Endothelial cell of umbilical vein (primary cell): Measurements from ENCODE around the gene KDM4C. TPM values are rescaled to one million over a fixed set of nuclear protein-coding genes. Genes with fewer than 3 reads are reported as not detected.

ENCODE experiments used
- BruUV-seq: library from RNA; stranded (reverse); fragments of 400-500 nt; replicated peaks from 2 replicates; lab custom pipeline; 2021; lab: Mats Ljungman, UMichigan
- CTCF ChIA-PET: fragments of 300-600, 350-600 bp; sonication (Branson Sonifier 250); formaldehyde crosslinking; loops from one replicate; lab custom pipeline; 2021; ENCODE audit warnings: antibody characterized with exemption, inconsistent platforms; lab: Charles Lee
- POLR2A ChIA-PET: fragments of 300-600, 350-600 bp; sonication (Branson Sonifier 250); formaldehyde crosslinking; loops from one replicate; lab custom pipeline; 2021; ENCODE audit warnings: antibody characterized with exemption, inconsistent platforms; lab: Charles Lee
- DNase-seq: peaks from one replicate; pipeline ENCODE4 v3.0.0-alpha.2; 2011; ENCODE audit warnings: low read depth, low spot score
- FAIRE-seq: peaks from 2 replicates; lab custom pipeline; 2011; peaks lifted over from hg19 to GRCh38; lab: Jason Lieb, UNC
- H2AFZ ChIP-seq: 2 replicates; pipeline ENCODE4 v1.6.0; 2012; ENCODE audit warnings: low read depth, low read length, control low read depth, inconsistent platforms
- H3K27ac ChIP-seq: 2 replicates; pipeline ENCODE4 v1.5.1; 2011; ENCODE audit warnings: low read depth, mild to moderate bottlenecking, control low read depth, low read length, moderate library complexity; ENCODE audit not compliant: insufficient read depth
- H3K27me3 ChIP-seq, 2 experiments: 2 replicates each; pipeline versions ENCODE4 v1.6.0 to v1.6.1; 2011; ENCODE audit warnings: low read length in 2 of 2, mixed read lengths in 1 of 2; ENCODE audit not compliant: control insufficient read depth in 2 of 2, insufficient read depth in 2 of 2
- H3K36me3 ChIP-seq, 2 experiments: 2 replicates in 1 of 2; 3 replicates in 1 of 2; pipeline ENCODE4 v1.5.1; 2011; ENCODE audit warnings: low read length in 2 of 2, mild to moderate bottlenecking in 1 of 2, moderate library complexity in 1 of 2; ENCODE audit not compliant: control insufficient read depth in 2 of 2, insufficient read depth in 2 of 2; ENCODE audit errors: extremely low read depth in 1 of 2
- H3K4me1 ChIP-seq: 3 replicates; pipeline ENCODE4 v1.5.1; 2011; ENCODE audit warnings: mild to moderate bottlenecking, low read length; ENCODE audit not compliant: control insufficient read depth, insufficient read depth; ENCODE audit errors: extremely low read depth
- H3K4me2 ChIP-seq: 2 replicates; pipeline ENCODE4 v1.6.1; 2011; ENCODE audit warnings: low read length, control low read depth, mixed read lengths; ENCODE audit not compliant: insufficient read depth
- H3K4me3 ChIP-seq, 3 experiments: fragments of 200-600 bp in 1 of 3; sonication (generic), shearing (Covaris generic) in 1 of 3; replicated peaks in 1 of 3; 2 replicates each; pipeline ENCODE4 v1.5.1; 2011 to 2016; ENCODE audit warnings: control low read depth in 3 of 3, low read length in 3 of 3, mild to moderate bottlenecking in 2 of 3, inconsistent platforms in 1 of 3, low read depth in 1 of 3, moderate library complexity in 1 of 3; ENCODE audit not compliant: insufficient read depth in 1 of 3
- H3K79me2 ChIP-seq: 2 replicates; pipeline ENCODE4 v1.6.0; 2012; ENCODE audit warnings: low read length, inconsistent platforms; ENCODE audit not compliant: control insufficient read depth, insufficient read depth
- H3K9ac ChIP-seq: replicated peaks from 2 replicates; pipeline ENCODE3; 2011; ENCODE audit warnings: low read length, control low read depth; ENCODE audit not compliant: insufficient read depth; ENCODE audit errors: extremely low read depth
- H3K9me1 ChIP-seq: replicated peaks from 3 replicates; pipeline ENCODE4 v1.6.0; 2011; ENCODE audit warnings: mild to moderate bottlenecking, low read length; ENCODE audit not compliant: control insufficient read depth, insufficient read depth; ENCODE audit errors: extremely low read depth
- H3K9me3 ChIP-seq: replicated peaks from 2 replicates; pipeline ENCODE4 v1.5.1; 2012; ENCODE audit warnings: low read length, inconsistent platforms; ENCODE audit not compliant: control insufficient read depth, insufficient read depth
- H4K20me1 ChIP-seq: replicated peaks from 2 replicates; pipeline ENCODE3; 2011; ENCODE audit warnings: mild to moderate bottlenecking, low read length; ENCODE audit not compliant: control insufficient read depth, insufficient read depth; ENCODE audit errors: extremely low read depth
- EZH2 ChIP-seq: IDR thresholded peaks from 2 replicates; pipeline ENCODE4 v1.6.1; 2012; ENCODE audit warnings: borderline replicate concordance, low read depth, mild to moderate bottlenecking, moderate library complexity, low read length, inconsistent platforms; ENCODE audit not compliant: severe bottlenecking
- FOS ChIP-seq: IDR thresholded peaks from 2 replicates; pipeline ENCODE4 v1.6.1; 2011; ENCODE audit warnings: mild to moderate bottlenecking, low read length, moderate library complexity, borderline replicate concordance; ENCODE audit not compliant: insufficient read depth
- GATA2 ChIP-seq: IDR thresholded peaks from 2 replicates; pipeline ENCODE4 v1.7.0; 2011; ENCODE audit warnings: low read depth, mild to moderate bottlenecking, moderate library complexity, mixed read lengths, low read length; ENCODE audit not compliant: insufficient read length, insufficient read depth
- JUN ChIP-seq: IDR thresholded peaks from 2 replicates; pipeline ENCODE4 v1.6.1; 2011; ENCODE audit warnings: borderline replicate concordance, low read depth; ENCODE audit not compliant: insufficient read length, insufficient read depth
- MYC ChIP-seq: IDR thresholded peaks from one replicate; pipeline ENCODE4 v1.6.1; 2011; ENCODE audit warnings: mild to moderate bottlenecking, low read depth, low read length
- POLR2A ChIP-seq: IDR thresholded peaks from 2 replicates; pipeline ENCODE4 v1.6.1; 2012; ENCODE audit warnings: low read depth, mild to moderate bottlenecking, control low read depth, low read length
- POLR2AphosphoS5 ChIP-seq: IDR thresholded peaks from 2 replicates; pipeline ENCODE4 v1.6.1; 2012; ENCODE audit warnings: low read depth, mild to moderate bottlenecking, control low read depth, low read length, moderate library complexity; ENCODE audit not compliant: insufficient read depth
- dilution Hi-C: fragments of 300-500 bp; cut with MboI; formaldehyde crosslinking; loops from one replicate; pipeline ENCODE4 v1.15.0; 2019; ENCODE audit warnings: low sequenced_read_pairs; ENCODE audit not compliant: extremely low pct_ligation_motif_present
- intact Hi-C: fragments of 100-400 bp; cut with micrococcal nuclease; formaldehyde crosslinking; loops from one replicate; pipeline ENCODE4 v1.10.0; 2022
- polyA plus RNA-seq, 4 experiments: library from polyadenylated mRNA; depleted of rRNA in 3 of 4; stranded (reverse) in 3 of 4; unstranded in 1 of 4; fragments of >200 nt; gene quantifications; 2 replicates each; pipeline versions ENCODE4 v1.2.1 to v1.2.3, GENCODE V29; 2011 to 2012; ENCODE audit warnings: missing spikeins in 1 of 4
- total RNA-seq: library from RNA; stranded (reverse); gene quantifications from 2 replicates; pipeline ENCODE4 v1.2.3, GENCODE V29; 2021
- TF ChIP-seq, protein P1 (sequence below): IDR thresholded peaks from 2 replicates; pipeline ENCODE4 v1.6.1; 2011; ENCODE audit not compliant: insufficient read depth, insufficient read length
- TF ChIP-seq, protein P2 (sequence below), 2 donors: IDR thresholded peaks; 1 replicate in 1 of 2; 2 replicates in 1 of 2; pipeline ENCODE4 v1.5.1; 2011; ENCODE audit warnings: low read length in 2 of 2, mild to moderate bottlenecking in 2 of 2, moderate library complexity in 2 of 2, control low read depth in 1 of 2, inconsistent platforms in 1 of 2, low read depth in 1 of 2; ENCODE audit not compliant: insufficient read depth in 1 of 2; ENCODE audit errors: extremely low read depth in 1 of 2

Gene KDM4C
- total and polyA plus RNA-seq, 2 donors (not counting 3 experiments of a cell fraction or from before 2014, with no cell fraction given), result 5.4 to 15.0 TPM

DNA sequence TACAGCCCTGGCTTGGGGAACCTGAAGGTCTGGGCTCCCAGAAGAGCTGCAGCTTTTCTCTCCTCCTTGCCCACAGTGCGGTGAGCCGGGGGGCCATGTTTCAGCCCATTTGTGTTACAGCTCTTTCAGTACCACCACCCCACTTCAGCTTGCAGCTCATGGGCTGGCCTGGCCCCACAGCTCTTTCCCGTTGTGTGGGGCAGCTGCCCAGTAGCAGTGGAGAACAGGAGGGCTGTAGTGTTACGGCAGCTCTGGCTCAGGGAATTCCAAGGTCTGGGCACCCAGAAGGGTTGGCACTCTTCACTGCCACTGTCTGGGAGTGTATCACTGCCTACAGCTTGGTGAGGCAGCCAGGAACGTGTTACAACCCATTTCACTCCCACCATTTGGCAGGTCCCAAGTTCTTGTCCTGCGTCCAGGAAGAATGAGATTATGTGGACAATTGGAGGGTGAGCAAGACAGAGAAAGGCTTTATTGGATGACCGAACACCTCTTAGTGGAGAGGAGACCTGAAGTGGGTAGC is 390.5 kb downstream of the KDM4C start:
- H3K4me1 ChIP-seq, result no peaks in the 10 kb centered on the region
- no peaks in the 10 kb centered on the region for H3K79me2 ChIP-seq
- ChIA-PET POLR2A (no interaction called here), CTCF (no interaction called here)
- H3K27ac ChIP-seq, result no peak overlapping the region
- no peaks in the 10 kb centered on the region for H3K9me1 ChIP-seq
- H3K9me3 ChIP-seq, result no peaks in the 10 kb centered on the region
- no peak for DNase-seq
- TF ChIP-seq POLR2AphosphoS5, result no peak
- TF ChIP-seq, protein P1, sequence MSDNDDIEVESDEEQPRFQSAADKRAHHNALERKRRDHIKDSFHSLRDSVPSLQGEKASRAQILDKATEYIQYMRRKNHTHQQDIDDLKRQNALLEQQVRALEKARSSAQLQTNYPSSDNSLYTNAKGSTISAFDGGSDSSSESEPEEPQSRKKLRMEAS, result no peak
- no peak for FAIRE-seq
- no peak overlapping the region for H3K9ac ChIP-seq
- no peak overlapping the region for H2AFZ ChIP-seq
- BruUV-seq, result no TSS peak
- H3K4me2 ChIP-seq, result no peak overlapping the region
- dilution Hi-C loops, result no loop called here
- no peaks in the 10 kb centered on the region for H4K20me1 ChIP-seq
- H3K27me3 ChIP-seq, result no peaks in the 10 kb centered on the region
- intact Hi-C loops, result no loop called here
- peaks cover 0 to 2% of the 10 kb centered on the region in 2 experiments for H3K36me3 ChIP-seq
- H3K4me3 ChIP-seq, result no peak overlapping the region

DNA sequence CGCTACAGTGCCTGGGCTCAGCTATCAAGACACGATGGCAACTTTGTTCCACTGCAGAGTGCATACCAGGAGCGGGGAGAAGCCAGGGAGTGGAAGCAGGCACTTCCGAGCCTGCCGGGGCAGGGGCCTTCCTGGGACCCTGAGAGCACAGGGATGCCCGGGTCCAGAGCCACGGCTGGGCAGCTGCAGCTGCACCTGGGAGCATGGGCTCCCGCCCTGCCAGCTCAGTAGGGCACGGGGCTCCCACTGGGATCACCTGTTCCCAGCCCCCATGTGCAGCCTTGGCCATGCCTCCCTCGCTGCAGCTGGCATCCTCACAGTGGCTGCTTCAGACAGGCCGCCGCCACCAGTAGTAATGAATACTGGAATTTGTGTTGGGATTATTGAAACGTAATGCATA is 391.5 kb downstream of the KDM4C start:
- Histone ChIP-seq H3K4me3 (no peak overlapping the region), H2AFZ (no peak overlapping the region), H3K36me3 (peaks cover 0 to 2% of the 10 kb centered on the region in 2 experiments), H3K4me2 (no peak overlapping the region), H3K4me1 (no peaks in the 10 kb centered on the region), H3K27ac (no peak overlapping the region), H3K9me1 (no peaks in the 10 kb centered on the region), H3K9me3 (no peaks in the 10 kb centered on the region), H3K79me2 (no peaks in the 10 kb centered on the region), H3K9ac (no peak overlapping the region), H3K27me3 (no peaks in the 10 kb centered on the region), H4K20me1 (no peaks in the 10 kb centered on the region)
- dilution Hi-C loops (no loop called here), intact Hi-C loops (no loop called here)
- POLR2A ChIA-PET, result no interaction called here
- FAIRE-seq, result no peak
- BruUV-seq, result no TSS peak
- no peak for TF ChIP-seq GATA2
- TF ChIP-seq, protein P1, result no peak
- no peak for TF ChIP-seq MYC
- no peak for TF ChIP-seq POLR2A
- no peak for TF ChIP-seq POLR2AphosphoS5
- TF ChIP-seq JUN, result no peak
- no peak for TF ChIP-seq FOS
- TF ChIP-seq, protein P2, sequence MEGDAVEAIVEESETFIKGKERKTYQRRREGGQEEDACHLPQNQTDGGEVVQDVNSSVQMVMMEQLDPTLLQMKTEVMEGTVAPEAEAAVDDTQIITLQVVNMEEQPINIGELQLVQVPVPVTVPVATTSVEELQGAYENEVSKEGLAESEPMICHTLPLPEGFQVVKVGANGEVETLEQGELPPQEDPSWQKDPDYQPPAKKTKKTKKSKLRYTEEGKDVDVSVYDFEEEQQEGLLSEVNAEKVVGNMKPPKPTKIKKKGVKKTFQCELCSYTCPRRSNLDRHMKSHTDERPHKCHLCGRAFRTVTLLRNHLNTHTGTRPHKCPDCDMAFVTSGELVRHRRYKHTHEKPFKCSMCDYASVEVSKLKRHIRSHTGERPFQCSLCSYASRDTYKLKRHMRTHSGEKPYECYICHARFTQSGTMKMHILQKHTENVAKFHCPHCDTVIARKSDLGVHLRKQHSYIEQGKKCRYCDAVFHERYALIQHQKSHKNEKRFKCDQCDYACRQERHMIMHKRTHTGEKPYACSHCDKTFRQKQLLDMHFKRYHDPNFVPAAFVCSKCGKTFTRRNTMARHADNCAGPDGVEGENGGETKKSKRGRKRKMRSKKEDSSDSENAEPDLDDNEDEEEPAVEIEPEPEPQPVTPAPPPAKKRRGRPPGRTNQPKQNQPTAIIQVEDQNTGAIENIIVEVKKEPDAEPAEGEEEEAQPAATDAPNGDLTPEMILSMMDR (IDR thresholded peaks at IDR 0.05; ENCODE audit: extremely low read depth in 1 of 2, insufficient read depth in 1 of 2, low read depth in 1 of 2, low read length in 2 of 2), result no peak
- TF ChIP-seq EZH2, result no peak
- CTCF ChIA-PET, result interaction anchor here (0.8 kb wide), 1 partner anchor 25 kb away, joined by 3 read pairs; no protein-coding TSS in a partner anchor
- DNase-seq, result no peak
